HG03432 (cell line): Measurements from ENCODE around the gene GPR89A.
"Not testable (repeated sequence)": the region's sequence is repeated elsewhere in the genome, so short reads cannot be mapped to it uniquely, and the experiment has no call there.

ENCODE experiments used
- ATAC-seq: cut with Tn5 transposase; IDR thresholded peaks from one replicate; pipeline ENCODE4 v1.9.1; 2021; ENCODE audit warnings: mild to moderate bottlenecking, moderate library complexity; ENCODE audit not compliant: unreplicated experiment

GPR89A gene

DNA sequence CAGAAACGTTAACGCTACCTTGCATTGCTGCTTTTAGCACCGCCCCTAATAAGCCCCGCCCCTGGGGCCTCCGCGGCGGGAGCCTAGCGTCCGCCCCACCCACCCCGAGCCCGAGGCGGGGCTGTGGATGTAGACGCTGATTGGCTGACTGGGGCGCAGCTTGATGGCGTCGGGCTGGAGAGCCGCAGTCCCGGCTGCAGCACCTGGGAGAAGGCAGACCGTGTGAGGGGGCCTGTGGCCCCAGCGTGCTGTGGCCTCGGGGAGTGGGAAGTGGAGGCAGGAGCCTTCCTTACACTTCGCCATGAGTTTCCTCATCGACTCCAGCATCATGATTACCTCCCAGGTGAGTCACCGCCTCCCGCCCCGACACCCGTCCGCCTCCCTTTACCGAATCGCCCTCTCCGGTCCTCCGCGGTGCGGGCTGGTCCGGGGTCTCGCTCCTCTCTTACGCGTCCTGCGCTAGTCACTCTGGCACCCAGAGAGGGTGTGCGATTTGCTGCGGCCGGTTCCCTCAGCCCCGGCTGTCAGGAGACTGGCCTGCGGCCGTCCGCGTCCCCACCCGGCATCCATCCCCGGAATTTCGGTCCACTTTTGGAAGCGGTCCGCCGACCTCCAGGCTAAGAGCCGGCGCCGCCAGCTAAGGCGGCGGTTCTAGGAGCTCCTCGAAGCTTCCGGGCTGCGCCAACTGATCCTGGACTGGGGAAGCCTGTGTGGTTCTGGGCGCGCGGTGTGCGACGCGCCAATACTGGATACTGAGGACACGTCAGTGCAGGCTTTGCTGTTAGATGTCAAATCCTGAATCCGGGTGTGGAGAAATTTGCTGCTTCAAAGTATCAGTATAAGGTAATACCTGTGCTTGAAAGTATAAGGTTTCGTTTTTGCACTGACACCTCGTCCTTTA, at the start of gene GPR89A:
Gene GPR89A (plus strand): TSS at position 156 of the 901 bp plus-strand sequence. CDS start 146 bp downstream, at position 302.
- peak; percentile 97 for ATAC-seq

GRCh38 chr1:145586820-145587219, 21.0 kb upstream of the GPR89A start:
- not testable (repeated sequence) for ATAC-seq

DNA sequence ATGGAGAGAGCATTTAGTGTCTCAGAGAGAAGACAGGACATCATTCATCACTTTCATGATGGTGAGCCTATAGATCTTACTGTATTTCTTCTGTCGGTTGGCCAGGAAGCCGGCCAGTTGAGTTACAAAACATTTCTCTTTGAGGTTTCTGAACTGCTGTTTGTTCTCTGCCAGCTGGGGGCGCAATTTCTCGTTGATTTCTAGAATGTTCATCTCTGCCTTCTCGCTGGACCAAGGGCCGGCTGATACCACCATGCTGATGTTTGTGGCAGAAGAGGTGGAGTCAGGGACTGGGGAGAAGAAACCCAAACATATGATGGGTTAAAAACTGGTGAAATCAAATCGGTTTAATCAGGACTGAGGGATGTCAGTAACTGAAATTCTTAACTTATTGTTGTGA, 17.0 kb upstream of the GPR89A start:
- ATAC-seq: not testable (repeated sequence)

DNA sequence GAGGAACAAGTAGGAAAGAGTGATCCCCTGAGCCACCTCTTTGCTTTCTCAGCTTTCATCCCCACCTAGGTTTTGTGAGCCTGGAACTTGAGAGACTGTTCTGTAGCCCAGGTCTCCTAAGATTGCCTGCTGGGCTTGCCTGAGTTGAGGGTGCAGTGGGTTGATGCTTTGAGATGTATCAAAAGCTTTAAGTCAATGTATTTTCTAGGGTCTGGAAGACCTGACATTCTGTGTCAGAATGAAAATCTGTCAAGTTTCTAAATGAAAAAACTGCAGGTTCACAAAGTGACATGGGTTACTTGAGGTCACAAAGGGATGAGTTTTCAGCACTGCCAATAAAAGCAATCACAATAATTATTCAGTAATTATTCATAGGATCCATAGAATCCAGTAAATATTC, 15.4 kb upstream of the GPR89A start:
- ATAC-seq: not testable (repeated sequence)

GRCh38 chr1:145595421-145595820, 12.4 kb upstream of the GPR89A start:
- not testable (repeated sequence) for ATAC-seq

DNA sequence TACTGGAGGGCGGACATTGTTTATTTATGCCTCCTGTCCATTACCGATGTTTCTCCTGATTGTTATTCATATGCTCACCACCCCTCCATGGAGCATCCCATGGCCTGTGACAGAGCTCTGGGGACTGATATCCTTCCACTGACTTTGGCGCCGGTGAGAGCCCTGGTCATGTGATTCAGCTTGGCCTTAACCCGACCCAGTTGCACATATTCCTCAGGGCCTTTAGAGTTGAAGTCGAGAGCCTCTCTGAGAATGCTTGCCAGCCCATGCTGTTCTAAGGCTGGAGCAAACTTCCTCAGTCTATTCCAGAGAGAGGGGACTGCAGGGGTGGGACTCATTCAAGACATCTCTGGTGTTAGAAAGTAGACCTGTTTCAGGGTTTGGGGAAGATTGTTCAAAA, 11.6 kb upstream of the GPR89A start:
- not testable (repeated sequence) for ATAC-seq

GRCh38 chr1:145599426-145599825, 8.4 kb upstream of the GPR89A start:
- not testable (repeated sequence) for ATAC-seq

DNA sequence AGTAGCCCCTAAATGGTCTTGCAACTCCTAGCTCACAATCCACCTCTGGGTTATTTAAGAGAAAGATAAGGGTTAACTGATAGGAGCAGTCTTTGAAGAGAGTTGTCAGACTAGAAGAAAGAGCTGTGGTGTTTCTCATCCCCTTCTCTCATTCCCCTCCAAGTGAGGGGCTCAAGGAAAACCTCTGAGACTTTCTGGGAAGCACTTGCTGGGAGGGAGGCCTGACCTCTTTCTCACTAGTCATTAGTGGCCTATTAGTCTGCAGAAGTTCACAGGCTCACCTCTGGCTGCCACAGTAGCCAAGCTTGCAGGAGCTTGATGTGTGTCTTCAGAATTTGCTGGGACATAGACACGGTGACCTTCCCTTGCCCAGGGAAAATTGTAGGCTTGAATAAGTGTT, 6.2 kb upstream of the GPR89A start:
- ATAC-seq: no peak

- ATAC-seq: not testable (repeated sequence)
Observed at GRCh38 chr1:145606840-145607239, 948 bp upstream of the GPR89A start.

- not testable (repeated sequence) for ATAC-seq
Observed at GRCh38 chr1:145607289-145607688, 499 bp upstream of the GPR89A start.

DNA sequence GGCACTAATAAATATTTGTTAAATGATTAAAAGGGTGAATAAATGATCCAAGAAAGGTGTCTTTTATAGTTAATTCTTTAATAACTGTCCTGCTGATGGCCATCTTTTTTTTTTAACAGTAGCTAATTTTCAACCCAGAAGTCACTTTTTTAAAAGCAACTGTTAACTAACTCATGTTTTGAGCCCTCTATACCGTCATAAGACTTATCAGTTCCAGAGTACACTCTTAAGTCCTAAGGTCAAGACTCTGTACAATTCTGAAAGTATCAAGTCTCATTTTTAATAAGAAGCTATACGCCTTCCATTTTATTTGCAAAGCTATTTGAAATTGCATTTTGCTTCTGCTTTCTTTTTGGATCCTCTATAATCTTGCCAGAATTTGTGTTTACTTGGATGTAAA, 3.0 kb downstream of the GPR89A start:
- not testable (repeated sequence) for ATAC-seq

- not testable (repeated sequence) for ATAC-seq
Observed at GRCh38 chr1:145620073-145620472, 12.3 kb downstream of the GPR89A start.

DNA sequence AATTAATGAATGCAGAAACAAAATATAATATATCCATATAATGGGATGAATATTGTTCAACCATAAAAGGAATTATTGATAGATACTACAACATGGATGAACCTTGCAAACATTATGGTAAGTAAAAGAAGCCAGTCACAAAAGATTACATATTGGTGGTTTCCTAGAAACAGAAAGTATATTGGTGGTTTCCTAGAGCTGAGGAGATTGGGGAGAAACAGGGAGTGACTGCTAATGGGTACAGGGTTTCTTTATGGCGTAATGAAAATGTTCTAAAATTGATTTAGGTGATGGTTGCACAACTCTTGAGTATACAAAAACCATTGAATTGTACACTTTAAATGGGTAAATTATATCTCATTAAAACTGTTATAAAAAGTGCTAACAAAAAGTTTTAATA, 14.4 kb downstream of the GPR89A start:
- not testable (repeated sequence) for ATAC-seq

GRCh38 chr1:145636237-145636636, 28.4 kb downstream of the GPR89A start:
- ATAC-seq: not testable (repeated sequence)

DNA sequence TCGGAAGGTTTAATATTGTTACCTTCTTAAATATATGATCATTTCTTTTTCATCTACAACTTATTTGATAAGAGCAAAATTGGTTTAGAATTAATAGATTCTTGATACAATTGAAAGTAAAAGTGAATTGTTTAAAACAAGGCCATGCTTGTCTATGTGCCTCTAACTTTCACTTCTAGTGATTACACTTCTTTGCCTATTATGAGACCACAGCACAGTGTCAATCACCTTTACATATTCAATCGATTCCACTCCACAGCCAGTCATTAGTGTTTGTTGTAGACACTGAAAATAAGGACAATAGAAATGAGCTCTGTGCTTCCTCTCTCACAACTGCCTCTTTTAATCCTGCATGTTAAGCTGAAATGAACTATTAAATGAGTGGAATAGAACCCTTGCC, 34.1 kb downstream of the GPR89A start:
- ATAC-seq: not testable (repeated sequence)

- ATAC-seq: not testable (repeated sequence)
Observed at GRCh38 chr1:145643990-145644389, 36.2 kb downstream of the GPR89A start.

DNA sequence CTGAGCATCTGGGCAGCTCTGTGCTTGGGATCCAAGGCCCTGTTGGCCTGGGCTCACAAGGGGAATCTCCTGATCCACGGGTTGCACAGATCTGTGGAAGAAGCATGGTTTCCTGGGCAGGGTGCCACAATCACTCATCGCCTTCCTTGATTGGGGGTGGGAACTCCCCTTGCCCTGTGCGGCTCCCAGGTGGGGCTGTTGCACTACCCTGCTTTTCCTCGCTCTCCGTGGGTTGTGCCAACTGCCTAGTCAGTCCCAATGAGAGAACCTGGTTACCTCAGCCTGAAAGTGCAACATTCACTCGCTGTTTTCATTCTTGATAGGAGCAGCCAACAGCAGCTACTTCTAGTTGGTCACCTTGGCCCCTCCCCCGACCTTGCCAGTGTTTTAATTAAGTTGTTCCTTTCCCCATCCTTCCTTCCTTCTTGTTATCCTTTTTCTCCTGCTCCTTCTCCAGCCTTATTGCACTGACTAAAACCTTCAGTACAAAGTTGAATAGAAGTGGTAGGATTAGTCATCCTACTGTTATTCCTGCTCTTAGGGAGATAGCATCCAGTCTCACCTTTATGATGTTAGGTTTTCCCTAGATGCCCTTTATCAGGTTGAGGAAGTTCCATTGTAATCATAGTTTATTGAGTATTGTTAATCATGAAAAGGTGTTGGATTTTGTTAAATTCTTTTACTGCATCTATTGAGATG, 48.6 kb downstream of the GPR89A start:
- ATAC-seq: not testable (repeated sequence)

GRCh38 chr1:145662502-145662901, 54.7 kb downstream of the GPR89A start:
- ATAC-seq: not testable (repeated sequence)

DNA sequence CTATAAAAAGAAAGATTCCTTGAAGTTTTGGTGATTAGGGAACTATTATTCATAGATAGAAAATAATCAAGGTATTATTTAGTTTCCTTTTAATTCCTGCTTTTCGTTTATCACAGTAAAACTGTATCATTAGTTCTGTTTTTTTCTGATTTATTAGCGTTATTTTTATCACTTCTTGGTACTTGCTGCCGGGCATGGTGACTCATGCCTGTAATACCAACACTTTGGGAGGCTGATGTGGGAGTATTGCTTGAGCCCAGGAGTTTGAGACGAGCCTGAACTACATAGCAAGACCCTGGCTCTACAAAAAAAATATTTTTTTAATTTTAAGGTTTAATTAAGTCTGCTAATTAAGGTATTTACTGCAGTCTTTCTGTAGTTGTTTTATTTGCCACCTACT, 57.2 kb downstream of the GPR89A start:
- not testable (repeated sequence) for ATAC-seq

- not testable (repeated sequence) for ATAC-seq
Observed at GRCh38 chr1:145670995-145671745, 63.4 kb downstream of the GPR89A start.

- not testable (repeated sequence) for ATAC-seq
Observed at GRCh38 chr1:145673217-145673616, 65.4 kb downstream of the GPR89A start.
